K562 (cell line): ENCODE results near the gene KHNYN. TPM values are rescaled to one million over a fixed set of nuclear protein-coding genes. Genes with fewer than 3 reads are reported as not detected.

Experiments
- ATAC-seq: fragments of 200-7000 bp; cut with Tn5 transposase; 3 replicates; pipeline ENCODE4 v1.9.1; 2020; ENCODE audit warnings: moderate library complexity
- BruUV-seq: library from RNA; stranded (reverse); fragments of 400-500 nt; replicated peaks from 2 replicates; lab custom pipeline; 2021; lab: Mats Ljungman, UMichigan
- CTCF ChIA-PET: fragments of 300-600 bp; formaldehyde crosslinking; extraction: SDS; loops from one replicate; lab custom pipeline; 2021; ENCODE audit warnings: low intra/inter-chr PET ratio; lab: Yijun Ruan, JAX
- POLR2A ChIA-PET: fragments of 300-600, 350-650 bp; sonication (Branson Sonifier 250); formaldehyde crosslinking; extraction: SDS; loops from one replicate; lab custom pipeline; 2021; ENCODE audit warnings: antibody characterized with exemption, inconsistent platforms; lab: Yijun Ruan, JAX
- DNase-seq, 4 experiments: peaks; one replicate each; pipeline versions ENCODE4 v3.0.0 to v3.0.0-alpha.2; 2011 to 2018; ENCODE audit warnings: low spot score in 3 of 4, mixed read lengths in 3 of 4; ENCODE audit errors: extremely low read depth in 1 of 4
- FAIRE-seq: peaks from 2 replicates; lab custom pipeline; 2011; peaks lifted over from hg19 to GRCh38; lab: Jason Lieb, UNC
- H2AFZ ChIP-seq: 2 replicates; pipeline ENCODE4 v1.6.0; 2011; ENCODE audit warnings: low read depth, low read length, control low read depth, inconsistent platforms
- H3K27ac ChIP-seq: fragments of 200-600 bp; 3 replicates; pipeline ENCODE4 v1.8.0; 2011; ENCODE audit warnings: low read depth, mild to moderate bottlenecking, control low read depth, inconsistent platforms, low read length, moderate library complexity, mixed read lengths; ENCODE audit errors: extremely low read depth
- H3K27me3 ChIP-seq, 2 experiments: fragments of 300-600 bp in 1 of 2; 2 replicates in 1 of 2; 3 replicates in 1 of 2; pipeline versions ENCODE4 v1.6.0 to v1.8.0; 2011; ENCODE audit warnings: inconsistent platforms in 2 of 2, low read length in 2 of 2, mild to moderate bottlenecking in 1 of 2, mixed read lengths in 1 of 2, moderate library complexity in 1 of 2; ENCODE audit not compliant: control insufficient read depth in 2 of 2, insufficient read depth in 2 of 2
- H3K36me3 ChIP-seq: fragments of 300-600 bp; 3 replicates; pipeline ENCODE4 v1.8.0; 2011; ENCODE audit warnings: mild to moderate bottlenecking, low read length, inconsistent platforms; ENCODE audit not compliant: control insufficient read depth, insufficient read depth
- H3K4me1 ChIP-seq, 2 experiments: fragments of 200-600 bp in 1 of 2; replicated peaks in 1 of 2; 2 replicates in 1 of 2; 3 replicates in 1 of 2; pipeline versions ENCODE4 v1.5.1 to v1.8.0; 2011; ENCODE audit warnings: inconsistent platforms in 2 of 2, low read length in 2 of 2, mild to moderate bottlenecking in 1 of 2, mixed read lengths in 1 of 2, moderate library complexity in 1 of 2; ENCODE audit not compliant: control insufficient read depth in 2 of 2, insufficient read depth in 2 of 2
- H3K4me2 ChIP-seq: 2 replicates; pipeline ENCODE4 v1.6.1; 2011; ENCODE audit warnings: low read length, control low read depth, inconsistent platforms, mixed read lengths; ENCODE audit not compliant: insufficient read depth
- H3K4me3 ChIP-seq: fragments of 200-600 bp; sonication (generic), shearing (Covaris generic); 2 replicates; pipeline ENCODE4 v1.5.1; 2016; ENCODE audit warnings: control low read depth, inconsistent platforms
- H3K79me2 ChIP-seq: fragments of 200-600 bp; 3 replicates; pipeline ENCODE4 v1.8.0; 2011; ENCODE audit warnings: low read length, inconsistent platforms; ENCODE audit not compliant: control insufficient read depth, insufficient read depth
- H3K9ac ChIP-seq, 2 experiments: 2 replicates each; pipeline versions ENCODE4 v1.6.0 to v1.6.1; 2011; ENCODE audit warnings: low read depth in 2 of 2, low read length in 2 of 2, control low read depth in 1 of 2, inconsistent platforms in 1 of 2, mild to moderate bottlenecking in 1 of 2, mixed read lengths in 1 of 2; ENCODE audit not compliant: insufficient read depth in 1 of 2
- H3K9me1 ChIP-seq: one replicate; pipeline ENCODE4 v1.6.0; 2011; ENCODE audit warnings: inconsistent platforms, mild to moderate bottlenecking, low read length, moderate library complexity; ENCODE audit not compliant: control insufficient read depth, insufficient read depth
- H3K9me3 ChIP-seq: replicated peaks from 2 replicates; pipeline ENCODE4 v1.5.1; 2011; ENCODE audit warnings: low read depth, low read length, inconsistent platforms; ENCODE audit not compliant: control insufficient read depth, insufficient read depth
- H4K20me1 ChIP-seq: replicated peaks from 2 replicates; pipeline ENCODE4 v1.6.1; 2011; ENCODE audit warnings: low read length, inconsistent platforms, mixed read lengths; ENCODE audit not compliant: control insufficient read depth, insufficient read depth
- BHLHE40 ChIP-seq: IDR thresholded peaks from 2 replicates; pipeline ENCODE4 v1.6.1; 2011; ENCODE audit warnings: low read length, improper control_type of control experiment
- CREM ChIP-seq: IDR thresholded peaks from 2 replicates; pipeline ENCODE4 v1.6.1; 2014; ENCODE audit warnings: antibody characterized with exemption, low read depth
- DACH1 ChIP-seq: fragments of 450-650 bp; IDR thresholded peaks from 2 replicates; pipeline ENCODE4 v1.6.1; 2018; ENCODE audit not compliant: partially characterized antibody
- LARP7 ChIP-seq: fragments of 450-650 bp; IDR thresholded peaks from 2 replicates; pipeline ENCODE4 v1.6.1; 2016
- MBD2 ChIP-seq: sonication (generic); IDR thresholded peaks from 2 replicates; pipeline ENCODE4 v1.6.1; 2016; ENCODE audit warnings: low read depth, borderline replicate concordance
- RAD51 ChIP-seq: fragments of 450-650 bp; IDR thresholded peaks from 2 replicates; pipeline ENCODE4 v1.7.1; 2016; ENCODE audit warnings: low read depth, mild to moderate bottlenecking, borderline replicate concordance
- SIX5 ChIP-seq, 2 experiments: IDR thresholded peaks; 2 replicates each; pipeline ENCODE4 v1.6.1; 2011; ENCODE audit warnings: low read length in 2 of 2, borderline replicate concordance in 1 of 2, low read depth in 1 of 2, mild to moderate bottlenecking in 1 of 2, moderate library complexity in 1 of 2; ENCODE audit not compliant: insufficient read depth in 1 of 2
- STAT5B ChIP-seq: fragments of 250-450 bp; sonication (Bioruptor Pico); IDR thresholded peaks from 2 replicates; pipeline ENCODE4 v1.8.0; 2021; ENCODE audit warnings: mild to moderate bottlenecking, inconsistent platforms
- ZNF253 ChIP-seq: fragments of 250-450 bp; sonication (Bioruptor Pico); conservative IDR thresholded peaks from 2 replicates; pipeline ENCODE4 v1.6.1; 2021; ENCODE audit warnings: mild to moderate bottlenecking
- ZNF282 ChIP-seq: sonication (generic); formaldehyde crosslinking; IDR thresholded peaks from 2 replicates; pipeline ENCODE4 v1.8.1; 2023; ENCODE audit warnings: missing genetic modification reagents
- ZNF3 ChIP-seq: fragments of 250-450 bp; sonication (Bioruptor Pico); IDR thresholded peaks from 2 replicates; pipeline ENCODE4 v1.5.0; 2021; ENCODE audit warnings: mild to moderate bottlenecking, moderate library complexity
- ZNF668 ChIP-seq: fragments of 250-450 bp; sonication (Bioruptor Pico); IDR thresholded peaks from 2 replicates; pipeline ENCODE4 v1.8.0; 2022; ENCODE audit warnings: mild to moderate bottlenecking, inconsistent platforms
- ZNF717 ChIP-seq: fragments of 250-450 bp; sonication (Bioruptor Pico); IDR thresholded peaks from 2 replicates; pipeline ENCODE4 v1.5.0; 2021
- WGBS: fragments of 100-300 bp; shearing (Covaris generic); methylation state at CpG from one replicate; pipeline ENCODE4 v1.1.6; 2016; ENCODE audit warnings: low coverage, mixed read lengths; ENCODE audit not compliant: insufficient coverage; ENCODE audit errors: missing lambda C conversion rate; 5-methylcytosine and 5-hydroxymethylcytosine counted together
- in situ Hi-C: fragments of 300-500 bp; cut with MboI; formaldehyde crosslinking; loops from 4 replicates; pipeline ENCODE4 v1.15.0; 2018; ENCODE audit warnings: inconsistent platforms, mixed read lengths
- intact Hi-C: fragments of 100-400 bp; cut with micrococcal nuclease; formaldehyde crosslinking; loops from 2 replicates; pipeline ENCODE4 v1.14.2; 2022
- polyA plus RNA-seq, 8 experiments: library from polyadenylated mRNA; depleted of rRNA in 4 of 8; stranded (reverse) in 5 of 8; unstranded in 3 of 8; fragments of >200 nt; fragmentation: Nextera tagmentation in 2 of 8; fragmentation: Illumina TruSeq in 1 of 8; extraction: Ambion mirVana in 2 of 8; extraction: Trizol in 1 of 8; gene quantifications; 2 replicates each; pipeline versions ENCODE4 v1.2.1 to v1.2.3, GENCODE V29; 2011 to 2014; ENCODE audit warnings: inconsistent platforms in 1 of 8, missing spikeins in 1 of 8
- total RNA-seq, 7 experiments: library from RNA; depleted of rRNA in 6 of 7; stranded (reverse); fragments of >200 nt in 6 of 7; fragmentation: Illumina TruSeq in 2 of 7; extraction: Trizol in 2 of 7; gene quantifications; 2 replicates each; pipeline versions ENCODE4 v1.2.1 to v1.2.3, GENCODE V29; 2011 to 2021; ENCODE audit warnings: low replicate concordance in 1 of 7
- TF ChIP-seq, protein P1 (sequence below): fragments of 450-650 bp; IDR thresholded peaks from 2 replicates; pipeline ENCODE4 v1.6.1; 2016; ENCODE audit warnings: antibody characterized with exemption
- TF ChIP-seq, protein P2 (sequence below): IDR thresholded peaks from 3 replicates; pipeline ENCODE4 v1.6.1; 2011; ENCODE audit warnings: borderline replicate concordance, mild to moderate bottlenecking, moderate library complexity; ENCODE audit not compliant: insufficient read length; ENCODE audit errors: extremely low read depth
- TF ChIP-seq, protein P3 (sequence below): fragments of 250-450 bp; sonication (Bioruptor Pico); IDR thresholded peaks from 2 replicates; pipeline ENCODE4 v1.5.0; 2021; ENCODE audit warnings: mild to moderate bottlenecking, borderline replicate concordance

Gene KHNYN
- total and polyA plus RNA-seq, 9 of the 15 experiments (the other 6 are each of a cell fraction or from before 2014, with no cell fraction given), result 0.76 to 26.0 (median 14.1) TPM

DNA sequence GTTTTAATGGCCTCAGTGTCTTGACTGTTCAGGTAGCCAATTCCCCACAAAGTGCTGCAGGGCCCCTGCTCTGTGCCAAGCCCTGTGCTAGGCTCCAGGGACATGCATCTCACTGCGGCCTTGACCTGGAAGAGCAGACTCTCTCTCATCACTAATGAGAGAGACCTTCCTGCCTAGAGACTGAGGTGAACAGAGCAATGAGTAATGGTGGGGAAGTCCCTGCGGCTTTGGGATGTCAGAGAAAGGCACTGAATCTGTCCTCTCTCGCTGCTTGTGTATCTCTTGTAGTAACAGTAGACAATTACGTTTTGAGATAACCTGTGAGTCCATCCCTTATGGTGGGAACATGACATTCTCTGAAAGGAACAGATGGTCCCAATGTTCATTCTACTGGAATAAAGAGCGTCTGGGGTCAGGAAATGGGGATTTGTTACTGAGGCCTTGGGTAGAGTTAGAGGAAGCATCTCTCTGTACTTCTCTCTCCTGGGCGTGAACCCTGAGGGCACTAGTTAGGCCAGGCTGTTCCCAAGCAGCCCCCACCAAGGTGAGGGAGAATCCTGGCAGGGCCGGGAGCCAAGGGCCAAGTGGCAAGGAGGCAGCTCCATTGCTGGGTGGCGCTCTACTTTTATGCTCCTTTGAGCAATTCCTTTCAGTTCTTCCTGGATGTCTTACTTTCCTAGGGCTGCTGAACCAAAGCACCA is 48.2 kb upstream of the KHNYN start (continued):
- TF ChIP-seq, protein P1, sequence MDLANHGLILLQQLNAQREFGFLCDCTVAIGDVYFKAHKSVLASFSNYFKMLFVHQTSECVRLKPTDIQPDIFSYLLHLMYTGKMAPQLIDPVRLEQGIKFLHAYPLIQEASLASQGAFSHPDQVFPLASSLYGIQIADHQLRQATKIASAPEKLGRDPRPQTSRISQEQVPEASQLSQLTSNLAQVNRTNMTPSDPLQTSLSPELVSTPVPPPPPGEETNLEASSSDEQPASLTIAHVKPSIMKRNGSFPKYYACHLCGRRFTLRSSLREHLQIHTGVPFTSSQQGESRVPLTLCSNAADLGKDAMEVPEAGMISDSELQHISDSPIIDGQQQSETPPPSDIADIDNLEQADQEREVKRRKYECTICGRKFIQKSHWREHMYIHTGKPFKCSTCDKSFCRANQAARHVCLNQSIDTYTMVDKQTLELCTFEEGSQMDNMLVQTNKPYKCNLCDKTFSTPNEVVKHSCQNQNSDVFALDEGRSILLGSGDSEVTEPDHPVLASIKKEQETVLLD, result no peak
- TF ChIP-seq MBD2, result no peak
- no peak for TF ChIP-seq ZNF668 (CRISPR knock-in tag)
- TF ChIP-seq ZNF253 (CRISPR knock-in tag), result no peak
- no peak for TF ChIP-seq BHLHE40
- no peak for TF ChIP-seq RAD51
- TF ChIP-seq, all 486 proteins: peak for 0

DNA sequence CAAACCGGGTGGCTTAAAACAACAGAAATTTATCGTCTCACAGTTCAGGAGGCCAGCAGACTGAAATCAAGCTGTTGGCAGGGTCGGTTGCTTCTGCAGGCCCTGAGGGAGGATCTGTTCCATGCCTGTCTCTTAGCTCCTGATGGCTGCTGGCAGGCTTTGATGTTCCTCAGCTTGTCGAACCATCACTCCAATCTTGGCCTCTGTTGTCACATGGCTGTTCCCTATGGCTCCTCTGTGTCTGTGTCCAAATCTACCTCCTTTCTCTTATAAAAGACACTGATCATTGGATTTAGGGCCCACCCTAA is 47.7 kb upstream of the KHNYN start:
- WGBS, result 21% methylated on average over 4 of the region's 4 CpGs
- POLR2A ChIA-PET, result interaction anchor here (0.6 kb wide), 2 partner anchors 27 to 35 kb away, joined by 3 read pairs; no protein-coding TSS in a partner anchor
- FAIRE-seq, result no peak
- no peak for TF ChIP-seq ZNF3 (CRISPR knock-in tag)
- TF ChIP-seq DACH1, result no peak
- no peak for TF ChIP-seq ZNF717 (CRISPR knock-in tag)
- no peak for TF ChIP-seq ZNF282
- TF ChIP-seq LARP7, result no peak
- TF ChIP-seq SIX5 (IDR thresholded peaks at IDR 0.05; ENCODE audit: borderline replicate concordance in 1 of 2, insufficient read depth in 1 of 2, low read depth in 1 of 2, low read length in 2 of 2), result no peak
- TF ChIP-seq CREM, result no peak
- TF ChIP-seq, protein P2, sequence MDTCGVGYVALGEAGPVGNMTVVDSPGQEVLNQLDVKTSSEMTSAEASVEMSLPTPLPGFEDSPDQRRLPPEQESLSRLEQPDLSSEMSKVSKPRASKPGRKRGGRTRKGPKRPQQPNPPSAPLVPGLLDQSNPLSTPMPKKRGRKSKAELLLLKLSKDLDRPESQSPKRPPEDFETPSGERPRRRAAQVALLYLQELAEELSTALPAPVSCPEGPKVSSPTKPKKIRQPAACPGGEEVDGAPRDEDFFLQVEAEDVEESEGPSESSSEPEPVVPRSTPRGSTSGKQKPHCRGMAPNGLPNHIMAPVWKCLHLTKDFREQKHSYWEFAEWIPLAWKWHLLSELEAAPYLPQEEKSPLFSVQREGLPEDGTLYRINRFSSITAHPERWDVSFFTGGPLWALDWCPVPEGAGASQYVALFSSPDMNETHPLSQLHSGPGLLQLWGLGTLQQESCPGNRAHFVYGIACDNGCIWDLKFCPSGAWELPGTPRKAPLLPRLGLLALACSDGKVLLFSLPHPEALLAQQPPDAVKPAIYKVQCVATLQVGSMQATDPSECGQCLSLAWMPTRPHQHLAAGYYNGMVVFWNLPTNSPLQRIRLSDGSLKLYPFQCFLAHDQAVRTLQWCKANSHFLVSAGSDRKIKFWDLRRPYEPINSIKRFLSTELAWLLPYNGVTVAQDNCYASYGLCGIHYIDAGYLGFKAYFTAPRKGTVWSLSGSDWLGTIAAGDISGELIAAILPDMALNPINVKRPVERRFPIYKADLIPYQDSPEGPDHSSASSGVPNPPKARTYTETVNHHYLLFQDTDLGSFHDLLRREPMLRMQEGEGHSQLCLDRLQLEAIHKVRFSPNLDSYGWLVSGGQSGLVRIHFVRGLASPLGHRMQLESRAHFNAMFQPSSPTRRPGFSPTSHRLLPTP, result no peak
- TF ChIP-seq, protein P3, sequence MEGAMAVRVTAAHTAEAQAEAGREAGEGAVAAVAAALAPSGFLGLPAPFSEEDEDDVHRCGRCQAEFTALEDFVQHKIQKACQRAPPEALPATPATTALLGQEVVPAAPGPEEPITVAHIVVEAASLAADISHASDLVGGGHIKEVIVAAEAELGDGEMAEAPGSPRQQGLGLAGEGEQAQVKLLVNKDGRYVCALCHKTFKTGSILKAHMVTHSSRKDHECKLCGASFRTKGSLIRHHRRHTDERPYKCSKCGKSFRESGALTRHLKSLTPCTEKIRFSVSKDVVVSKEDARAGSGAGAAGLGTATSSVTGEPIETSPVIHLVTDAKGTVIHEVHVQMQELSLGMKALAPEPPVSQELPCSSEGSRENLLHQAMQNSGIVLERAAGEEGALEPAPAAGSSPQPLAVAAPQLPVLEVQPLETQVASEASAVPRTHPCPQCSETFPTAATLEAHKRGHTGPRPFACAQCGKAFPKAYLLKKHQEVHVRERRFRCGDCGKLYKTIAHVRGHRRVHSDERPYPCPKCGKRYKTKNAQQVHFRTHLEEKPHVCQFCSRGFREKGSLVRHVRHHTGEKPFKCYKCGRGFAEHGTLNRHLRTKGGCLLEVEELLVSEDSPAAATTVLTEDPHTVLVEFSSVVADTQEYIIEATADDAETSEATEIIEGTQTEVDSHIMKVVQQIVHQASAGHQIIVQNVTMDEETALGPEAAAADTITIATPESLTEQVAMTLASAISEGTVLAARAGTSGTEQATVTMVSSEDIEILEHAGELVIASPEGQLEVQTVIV, result no peak
- no peak for TF ChIP-seq STAT5B

More for the DNA sequence above, 47.7 kb upstream of the KHNYN start:
- no TSS peak for BruUV-seq
- no peak overlapping the region for H3K27ac ChIP-seq
- H3K9me3 ChIP-seq, result no peaks in the 10 kb centered on the region
- no peaks in the 10 kb centered on the region for H3K27me3 ChIP-seq
- H3K4me1 ChIP-seq, result peaks cover 11 to 19% of the 10 kb centered on the region in 2 experiments
- in situ Hi-C loops (no loop called here), intact Hi-C loops (no loop called here)
- H3K4me3 ChIP-seq, result no peak overlapping the region
- no peak overlapping the region for H3K4me2 ChIP-seq
- H2AFZ ChIP-seq, result no peak overlapping the region
- no peaks in the 10 kb centered on the region for H3K79me2 ChIP-seq
- no peaks in the 10 kb centered on the region for H4K20me1 ChIP-seq
- no peak overlapping the region for H3K9ac ChIP-seq
- H3K36me3 ChIP-seq, result no peaks in the 10 kb centered on the region
- no peaks in the 10 kb centered on the region for H3K9me1 ChIP-seq
- CTCF ChIA-PET, result no interaction called here
- no peak for ATAC-seq
- DNase-seq, result no peak
